ENCODE measurements around the gene SRP9.
"Not testable (repeated sequence)": the region's sequence is repeated elsewhere in the genome, so short reads cannot be mapped to it uniquely, and the experiment has no call there.

SRP9 gene

GRCh38 chr1:225757927-225758656 lies 19.5 kb upstream of the SRP9 start:
- no peak for DNase-seq

DNA sequence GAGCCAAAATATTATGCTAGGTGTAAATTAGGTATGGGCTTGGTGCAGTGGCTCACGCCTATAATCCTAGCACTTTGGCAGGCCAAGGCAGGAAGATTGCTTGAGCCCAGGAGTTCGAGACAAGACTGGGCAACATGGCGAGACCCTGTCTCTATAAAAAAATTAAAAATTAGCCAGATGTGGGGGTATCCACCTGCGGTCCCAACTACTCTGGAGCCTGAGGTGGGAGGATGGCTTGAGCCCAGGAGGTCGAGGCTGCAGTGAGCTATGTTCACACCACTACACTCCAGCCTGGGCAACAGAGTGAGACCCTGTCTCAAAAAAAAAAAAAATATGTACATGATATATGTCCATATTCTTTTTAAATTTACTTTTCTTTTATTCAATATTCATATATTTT lies 17.7 kb upstream of the SRP9 start:
- DNase-seq = not testable (repeated sequence)

DNA sequence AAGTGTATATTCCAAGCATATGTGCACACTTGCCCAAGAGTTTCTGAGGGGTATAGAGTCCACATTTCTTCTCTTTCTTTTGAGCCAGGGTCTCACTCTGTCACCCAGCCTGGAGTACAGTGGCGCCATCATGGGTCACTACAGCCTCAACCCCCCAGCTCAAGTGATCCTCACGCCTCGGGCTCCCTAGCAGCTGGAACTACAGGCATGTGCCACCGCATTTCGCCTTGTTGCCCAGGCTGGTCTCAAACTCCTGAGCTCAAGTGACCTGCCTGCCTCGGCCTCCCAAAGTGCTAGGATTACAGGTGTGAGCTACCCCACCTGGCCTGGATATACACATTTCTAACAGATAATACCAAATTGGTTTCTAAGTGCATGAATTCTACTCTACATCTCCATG lies 17.1 kb upstream of the SRP9 start:
- DNase-seq = no peak

DNA sequence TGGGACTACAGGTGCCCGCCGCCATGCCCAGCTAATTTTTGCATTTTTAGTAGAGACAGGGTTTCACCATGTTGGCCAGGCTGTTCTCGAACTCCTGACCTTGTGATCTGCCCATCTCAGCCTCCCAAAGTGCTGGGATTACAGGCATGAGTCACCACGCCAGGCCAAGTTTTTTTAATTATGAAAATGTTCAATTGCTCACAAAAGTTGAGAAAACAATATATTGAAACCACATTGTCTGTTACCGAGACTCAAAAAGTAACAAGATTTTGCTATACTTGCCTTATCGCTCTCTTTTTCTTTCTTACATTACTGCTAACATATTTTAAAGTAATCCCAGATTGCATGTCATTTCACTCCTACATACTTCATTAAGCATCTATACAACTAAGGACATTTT lies 16.2 kb upstream of the SRP9 start:
- DNase-seq = not testable (repeated sequence)

GRCh38 chr1:225762002-225762441 lies 15.6 kb upstream of the SRP9 start:
- no peak for DNase-seq

DNA sequence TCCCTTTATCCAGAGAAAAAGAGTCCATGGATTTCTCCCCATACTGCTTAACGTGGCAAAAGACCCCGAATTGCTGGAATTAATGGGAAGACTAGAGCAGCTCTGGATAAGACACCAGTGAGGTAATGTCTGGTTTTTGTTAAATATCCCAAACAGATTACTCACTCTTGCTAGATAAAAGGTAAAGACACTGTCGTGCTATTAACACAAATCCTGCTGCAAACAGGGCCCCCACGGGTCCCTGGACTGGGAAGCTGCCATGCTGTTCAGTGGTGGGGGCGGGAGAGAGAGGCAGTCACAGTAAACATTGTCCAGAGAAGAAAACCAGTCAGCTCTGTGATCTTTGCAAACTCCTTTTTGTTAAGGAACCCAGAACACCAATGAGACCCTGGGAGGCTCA lies 15.2 kb upstream of the SRP9 start:
- DNase-seq = no peak

GRCh38 chr1:225763716-225764548 lies 13.7 kb upstream of the SRP9 start:
- no peak for DNase-seq

GRCh38 chr1:225765982-225766674 lies 11.5 kb upstream of the SRP9 start:
- no peak for DNase-seq

DNA sequence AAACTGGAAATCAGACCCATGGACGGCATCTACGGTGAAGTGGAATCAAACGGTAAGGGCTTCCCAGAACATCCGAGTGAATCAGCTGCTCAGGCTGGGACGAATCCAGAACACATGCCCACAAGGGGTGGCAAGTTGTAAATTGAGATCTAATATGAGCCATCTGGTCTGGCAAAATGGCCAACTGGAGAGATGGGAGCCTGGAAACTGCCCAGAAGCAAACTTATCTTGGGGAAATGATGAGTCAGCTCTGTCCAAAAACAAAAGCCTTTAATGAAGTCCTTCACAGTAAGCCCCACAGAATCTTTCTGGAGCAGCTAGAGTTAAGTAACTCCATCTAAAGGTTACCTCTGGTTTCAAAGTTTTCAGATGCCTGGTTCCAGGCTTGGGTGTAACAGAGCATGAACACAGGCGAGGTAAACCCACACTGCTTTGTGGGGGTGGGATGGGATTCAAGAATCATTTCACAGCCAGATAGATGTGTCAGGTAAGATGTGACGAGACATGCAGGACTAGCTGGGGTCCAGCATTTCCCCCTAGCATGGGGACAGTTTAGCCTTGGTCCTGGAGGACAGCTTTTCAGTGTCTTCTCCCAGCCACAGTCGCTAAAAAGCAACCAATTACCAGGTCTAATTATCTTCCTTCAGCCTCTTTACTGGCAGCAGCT lies 10.5 kb upstream of the SRP9 start:
- no peak for DNase-seq

GRCh38 chr1:225767634-225768540 lies 9.7 kb upstream of the SRP9 start:
- no peak for DNase-seq

DNA sequence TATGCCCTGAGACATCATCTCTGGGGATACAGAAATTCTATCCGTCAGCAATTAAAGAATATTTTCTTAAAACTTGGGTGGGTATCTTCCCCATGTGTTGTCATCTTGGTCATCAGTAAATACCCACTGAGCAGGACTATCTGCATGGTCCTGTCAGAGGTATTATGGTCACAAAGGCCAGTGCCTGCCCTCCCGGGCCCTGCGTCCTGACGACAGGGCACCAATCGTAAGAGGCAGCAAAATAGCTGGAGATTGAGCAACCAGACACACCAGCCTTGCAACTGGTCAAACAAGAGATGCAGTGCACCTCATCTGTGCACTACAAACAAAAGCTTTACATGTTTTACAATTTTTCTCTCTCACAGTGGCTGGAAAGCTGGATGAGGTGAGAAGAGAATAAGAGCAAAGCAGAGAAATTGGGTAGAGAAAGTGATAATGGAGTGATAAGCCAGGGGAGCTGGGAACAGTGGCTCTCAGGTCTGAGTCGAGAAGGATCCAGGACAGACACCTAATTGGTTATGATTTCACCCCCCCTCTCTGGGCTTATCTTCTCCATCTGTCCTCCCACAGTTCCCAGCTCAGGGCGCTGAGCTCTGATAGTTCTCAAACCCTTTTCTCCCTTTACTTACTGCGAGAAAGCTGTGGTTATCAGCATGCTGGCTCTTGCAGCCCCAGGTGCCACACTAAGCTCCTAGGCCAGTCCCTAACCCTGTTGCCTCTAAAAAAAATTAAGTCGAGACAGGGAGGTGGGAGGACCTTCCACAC lies 8.8 kb upstream of the SRP9 start:
- DNase-seq = no peak

- no peak for DNase-seq
Measured at GRCh38 chr1:225769687-225770086, 7.9 kb upstream of the SRP9 start.

GRCh38 chr1:225770561-225771248 lies 6.9 kb upstream of the SRP9 start:
- no peak for DNase-seq

- DNase-seq = no peak
Measured at GRCh38 chr1:225771661-225772322, 5.8 kb upstream of the SRP9 start.

DNA sequence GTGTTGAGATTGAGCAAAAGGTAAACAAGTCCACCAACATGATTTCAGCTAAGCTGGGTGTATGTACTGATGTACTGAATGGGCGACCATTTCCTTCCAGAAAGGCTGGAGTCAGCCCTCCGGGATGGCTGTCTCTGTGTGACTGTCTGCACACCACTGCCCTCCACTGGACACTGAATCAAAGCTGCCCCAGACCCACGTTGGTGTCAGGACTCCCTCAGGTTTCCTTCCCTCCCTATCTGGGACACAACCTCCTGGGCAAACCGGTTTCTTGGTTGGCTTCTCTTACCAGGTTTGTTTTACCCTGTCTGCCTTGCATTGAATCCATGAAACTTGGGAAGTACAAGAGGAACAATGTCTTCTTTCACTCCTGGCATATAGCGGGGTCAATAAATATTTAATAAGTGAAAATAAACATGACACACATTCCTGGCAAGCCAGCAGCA lies 5.3 kb upstream of the SRP9 start:
- DNase-seq = peak; percentile 43

DNA sequence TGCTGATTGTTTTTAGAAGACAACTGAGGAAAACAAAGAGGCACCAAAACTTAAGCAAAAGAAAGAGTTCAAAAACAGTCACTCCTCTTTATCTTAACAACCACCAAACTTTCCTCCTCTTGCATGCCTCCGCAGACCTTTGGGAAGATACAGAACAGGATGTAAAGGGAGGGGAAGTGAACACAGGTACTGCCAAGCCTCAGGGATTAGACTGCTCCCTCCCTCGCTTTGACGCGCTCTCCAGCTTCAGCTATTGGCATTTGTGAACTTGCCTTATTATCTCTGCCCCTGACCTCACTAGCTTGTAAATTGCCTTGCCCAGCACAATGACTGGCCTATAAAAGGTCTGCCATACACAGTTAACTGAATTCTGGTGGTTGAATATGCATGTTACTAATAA lies 4.8 kb upstream of the SRP9 start:
- no peak for DNase-seq

GRCh38 chr1:225774281-225775147 lies 3.1 kb upstream of the SRP9 start:
- DNase-seq = no peak

DNA sequence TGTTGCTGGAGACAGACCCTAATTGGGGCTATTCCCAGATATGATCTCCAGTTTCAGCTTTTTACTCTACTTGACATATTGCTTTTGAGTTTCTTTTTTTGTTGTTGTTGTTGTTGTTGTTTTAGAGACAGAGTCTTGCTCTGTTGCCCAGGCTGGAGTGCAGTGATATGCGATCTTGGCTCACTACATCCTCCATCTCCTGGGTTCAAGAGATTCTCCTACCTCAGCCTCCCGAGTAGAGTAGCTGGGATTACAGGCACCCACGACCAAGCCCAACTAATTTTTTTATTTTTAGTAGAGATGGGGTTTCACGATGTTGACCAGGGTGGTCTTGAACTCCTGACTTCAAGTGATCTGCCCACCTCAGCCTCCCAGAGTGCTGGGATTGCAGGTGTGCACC lies 1.3 kb upstream of the SRP9 start:
- DNase-seq = no peak

DNA sequence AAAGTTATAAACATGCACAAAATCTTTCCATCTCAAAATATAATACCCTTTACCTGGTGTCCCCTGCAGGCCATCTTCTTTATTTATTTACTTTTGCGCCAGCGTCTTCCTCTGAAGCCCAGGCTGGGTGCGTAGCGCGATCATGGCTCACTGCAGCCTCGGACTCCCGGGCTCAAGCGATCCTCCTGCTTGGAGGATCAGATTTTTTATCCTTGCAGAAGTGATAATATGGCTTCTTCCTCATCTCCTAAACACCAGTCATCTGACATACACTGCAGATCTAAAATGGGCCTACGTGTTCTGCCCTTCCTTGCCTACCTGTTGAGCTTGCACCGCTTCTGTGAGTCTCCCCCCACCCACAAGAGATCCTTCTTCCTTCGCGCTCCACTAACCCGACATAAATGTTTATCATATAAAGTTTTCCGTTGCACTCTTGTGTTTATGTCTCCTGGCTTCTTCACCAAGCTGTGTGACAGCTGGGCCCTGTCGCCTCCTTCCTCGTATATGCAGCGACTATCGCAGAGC lies 506 bp upstream of the SRP9 start:
- DNase-seq = no peak
